Adrenal gland (tissue), 12 donors: Measurements from ENCODE around the gene ICAM1. TPM values are rescaled to one million over a fixed set of nuclear protein-coding genes. Genes with fewer than 3 reads are reported as not detected.
"Not testable (repeated sequence)": the region's sequence is repeated elsewhere in the genome, so short reads cannot be mapped to it uniquely, and the experiment has no call there.

ENCODE experiments used
- DNase-seq, 7 donors: peaks; one replicate each; pipeline ENCODE4 v3.0.0-alpha.2; 2019 to 2020
- H3K27ac ChIP-seq, 5 donors: fragments of 200-600 bp; sonication (generic) in 4 of 5; 1 replicate in 3 of 5; 2 replicates in 2 of 5; pipeline versions ENCODE4 v1.5.1 to v1.8.0; 2016 to 2020; ENCODE audit warnings: mild to moderate bottlenecking in 1 of 5
- H3K27me3 ChIP-seq: fragments of 200-600 bp; 2 replicates; pipeline ENCODE4 v1.8.0; 2021
- H3K36me3 ChIP-seq, 2 donors: fragments of 200-600 bp; replicated peaks in 1 of 2; 1 replicate in 1 of 2; 2 replicates in 1 of 2; pipeline versions ENCODE4 v1.5.1 to v1.8.0; 2018 to 2022
- H3K4me1 ChIP-seq, 2 donors: fragments of 200-600 bp; replicated peaks in 1 of 2; 1 replicate in 1 of 2; 2 replicates in 1 of 2; pipeline versions ENCODE4 v1.5.1 to v1.8.0; 2018 to 2021
- H3K4me3 ChIP-seq, 4 donors: fragments of 200-600 bp; sonication (generic) in 3 of 4; one replicate each; pipeline ENCODE4 v1.5.1; 2016 to 2018
- H3K9me3 ChIP-seq, 3 donors: fragments of 200-600 bp; sonication (generic) in 1 of 3; replicated peaks in 1 of 3; 1 replicate in 2 of 3; 2 replicates in 1 of 3; pipeline versions ENCODE4 v1.5.1 to v1.8.0; 2016 to 2021
- POLR2A ChIP-seq, 2 donors: fragments of 450-650 bp; IDR thresholded peaks; one replicate each; pipeline ENCODE4 v1.6.1; 2017; ENCODE audit warnings: antibody characterized with exemption in 2 of 2, mild to moderate bottlenecking in 2 of 2, moderate library complexity in 1 of 2
- WGBS, 4 donors: extraction: QIAGEN DNeasy Blood & Tissue Kit in 2 of 4; methylation state at CpG; one replicate each; pipeline versions ENCODE4 v1.1.5 to v1.1.7; 2013 to 2017; 5-methylcytosine and 5-hydroxymethylcytosine counted together
- intact Hi-C, 2 donors: fragments of 100-400 bp; cut with DNase I; formaldehyde crosslinking; loops; one replicate each; pipeline versions ENCODE4 v1.14.1 to v1.15.0; 2022 to 2023
- polyA plus RNA-seq, 3 donors: library from polyadenylated mRNA; stranded (reverse); fragments of 200-250 nt in 2 of 3; fragments of 350-450 nt in 1 of 3; fragmentation: Illumina TruSeq in 1 of 3; extraction: RNeasy Lipid Tissue Mini Kit (QIAGEN cat#74804) in 1 of 3; gene quantifications; one replicate each; pipeline ENCODE4 v1.2.3, GENCODE V29; 2013 to 2014
- total RNA-seq, 9 donors: library from RNA; depleted of rRNA in 4 of 9; stranded (reverse); fragments of >200 nt in 4 of 9; fragments of 120-200 nt in 1 of 9; fragmentation: NEBNext Ultra II Directional in 1 of 9; extraction: Animal tissue kit (Norgen Biotek cat#: 25700) in 1 of 9; gene quantifications; one replicate each; pipeline versions ENCODE4 v1.1.0 to v1.2.4, GENCODE V29; 2013 to 2023
- TF ChIP-seq, protein P1 (sequence below), 6 experiments: fragments of 450-650 bp in 4 of 6; fragments of 200-600 bp in 2 of 6; sonication (generic) in 1 of 6; IDR thresholded peaks; 1 replicate in 5 of 6; 2 replicates in 1 of 6; pipeline versions ENCODE4 v1.5.1 to v1.8.0; 2016 to 2021; ENCODE audit warnings: antibody characterized with exemption in 6 of 6, mild to moderate bottlenecking in 2 of 6, moderate library complexity in 1 of 6
- donor health status: healthy with polysubstance abuse.
- donor health status: Bipolar disorder and iron deficiency.
- donor health status: DM: yes; HTN: yes; CAD: no.
- donor health status: DM: no; HTN: no; CAD: no.
- donor health status: DM: no; HTN: no; CAD: no.
- donor health status: DM: yes; HTN: yes; CAD: no.

ICAM1 gene
- total and polyA plus RNA-seq, 12 donors, result 2.2 to 90.4 (median 27.4) TPM

DNA sequence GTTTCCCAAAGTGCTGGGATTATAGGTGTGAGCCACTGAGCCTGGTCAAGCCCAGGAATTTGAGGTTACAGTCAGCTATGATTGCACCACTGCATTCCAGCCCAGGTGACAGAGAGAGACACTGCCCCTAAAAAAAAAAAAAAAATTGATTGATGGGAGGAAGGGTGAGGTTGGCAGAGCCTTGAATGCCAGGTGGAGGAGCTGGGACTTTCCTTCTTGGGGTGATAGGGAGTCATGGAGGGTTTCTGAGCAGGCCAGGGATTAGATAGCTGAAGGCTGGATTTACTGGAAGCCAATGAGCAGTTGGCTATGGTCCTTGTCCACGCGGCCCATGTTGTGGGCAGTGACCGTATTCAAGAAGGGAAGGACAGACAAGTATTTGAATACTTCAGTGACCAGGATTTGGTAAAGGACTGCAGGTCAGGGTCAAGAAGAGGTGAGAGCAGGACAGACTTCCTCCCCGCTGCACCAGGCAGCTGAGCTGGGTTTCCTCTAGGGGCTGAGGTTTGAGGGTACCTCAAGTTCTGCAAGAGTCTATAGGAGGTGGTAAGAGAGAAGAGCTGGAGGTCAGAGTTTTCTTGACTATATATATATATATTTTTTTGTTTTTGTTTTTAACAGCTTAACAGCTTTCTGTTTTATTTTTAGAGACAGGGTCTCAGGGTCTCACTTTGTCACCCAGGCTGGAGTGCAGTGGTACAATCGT, 9.0 kb downstream of the ICAM1 start:
- intact Hi-C loops, result no loop called here
- 80 to 87% (median 82%) methylated on average over 5 of the region's 5 CpGs for WGBS, 4 donors
- H3K27me3 ChIP-seq, result no peaks in the 10 kb centered on the region
- TF ChIP-seq, protein P1, sequence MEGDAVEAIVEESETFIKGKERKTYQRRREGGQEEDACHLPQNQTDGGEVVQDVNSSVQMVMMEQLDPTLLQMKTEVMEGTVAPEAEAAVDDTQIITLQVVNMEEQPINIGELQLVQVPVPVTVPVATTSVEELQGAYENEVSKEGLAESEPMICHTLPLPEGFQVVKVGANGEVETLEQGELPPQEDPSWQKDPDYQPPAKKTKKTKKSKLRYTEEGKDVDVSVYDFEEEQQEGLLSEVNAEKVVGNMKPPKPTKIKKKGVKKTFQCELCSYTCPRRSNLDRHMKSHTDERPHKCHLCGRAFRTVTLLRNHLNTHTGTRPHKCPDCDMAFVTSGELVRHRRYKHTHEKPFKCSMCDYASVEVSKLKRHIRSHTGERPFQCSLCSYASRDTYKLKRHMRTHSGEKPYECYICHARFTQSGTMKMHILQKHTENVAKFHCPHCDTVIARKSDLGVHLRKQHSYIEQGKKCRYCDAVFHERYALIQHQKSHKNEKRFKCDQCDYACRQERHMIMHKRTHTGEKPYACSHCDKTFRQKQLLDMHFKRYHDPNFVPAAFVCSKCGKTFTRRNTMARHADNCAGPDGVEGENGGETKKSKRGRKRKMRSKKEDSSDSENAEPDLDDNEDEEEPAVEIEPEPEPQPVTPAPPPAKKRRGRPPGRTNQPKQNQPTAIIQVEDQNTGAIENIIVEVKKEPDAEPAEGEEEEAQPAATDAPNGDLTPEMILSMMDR (IDR thresholded peaks at IDR 0.05), result no peak
- no peak for TF ChIP-seq POLR2A (IDR thresholded peaks at IDR 0.05)
- no peak overlapping the region for H3K27ac ChIP-seq
- H3K4me3 ChIP-seq, result no peak overlapping the region
- no peak for DNase-seq
- H3K36me3 ChIP-seq, result peaks cover 0 to 47% of the 10 kb centered on the region in 2 donors
- no peaks in the 10 kb centered on the region for H3K9me3 ChIP-seq
- no peaks in the 10 kb centered on the region for H3K4me1 ChIP-seq

DNA sequence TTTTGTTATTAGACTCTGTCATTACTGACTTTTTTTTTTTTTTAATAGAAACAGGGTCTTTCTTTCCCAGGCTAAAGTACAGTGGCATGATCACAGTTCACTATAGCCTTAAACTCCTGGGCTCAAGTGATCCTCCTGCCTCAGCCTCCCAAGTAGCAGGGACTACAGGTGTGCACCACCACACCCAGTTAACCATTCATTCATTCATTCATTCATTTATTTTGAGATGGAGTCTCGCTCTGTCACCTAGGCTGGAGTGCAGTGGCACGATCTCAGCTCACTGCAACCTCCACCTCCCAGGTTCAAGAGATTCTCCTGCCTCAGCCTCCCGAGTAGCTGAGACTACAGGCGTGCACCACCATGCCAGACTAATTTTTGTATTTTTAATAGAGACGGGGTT, 11.1 kb downstream of the ICAM1 start:
- H3K9me3 ChIP-seq, H3K27me3 ChIP-seq, intact Hi-C loops, H3K27ac ChIP-seq, H3K4me3 ChIP-seq, DNase-seq: not testable (repeated sequence)
- WGBS, 4 donors, result 90 to 93% (median 90%) methylated on average over 5 of the region's 5 CpGs
- peaks cover 8 to 12% of the 10 kb centered on the region in 2 donors for H3K4me1 ChIP-seq
- H3K36me3 ChIP-seq, result peaks cover 0 to 50% of the 10 kb centered on the region in 2 donors

DNA sequence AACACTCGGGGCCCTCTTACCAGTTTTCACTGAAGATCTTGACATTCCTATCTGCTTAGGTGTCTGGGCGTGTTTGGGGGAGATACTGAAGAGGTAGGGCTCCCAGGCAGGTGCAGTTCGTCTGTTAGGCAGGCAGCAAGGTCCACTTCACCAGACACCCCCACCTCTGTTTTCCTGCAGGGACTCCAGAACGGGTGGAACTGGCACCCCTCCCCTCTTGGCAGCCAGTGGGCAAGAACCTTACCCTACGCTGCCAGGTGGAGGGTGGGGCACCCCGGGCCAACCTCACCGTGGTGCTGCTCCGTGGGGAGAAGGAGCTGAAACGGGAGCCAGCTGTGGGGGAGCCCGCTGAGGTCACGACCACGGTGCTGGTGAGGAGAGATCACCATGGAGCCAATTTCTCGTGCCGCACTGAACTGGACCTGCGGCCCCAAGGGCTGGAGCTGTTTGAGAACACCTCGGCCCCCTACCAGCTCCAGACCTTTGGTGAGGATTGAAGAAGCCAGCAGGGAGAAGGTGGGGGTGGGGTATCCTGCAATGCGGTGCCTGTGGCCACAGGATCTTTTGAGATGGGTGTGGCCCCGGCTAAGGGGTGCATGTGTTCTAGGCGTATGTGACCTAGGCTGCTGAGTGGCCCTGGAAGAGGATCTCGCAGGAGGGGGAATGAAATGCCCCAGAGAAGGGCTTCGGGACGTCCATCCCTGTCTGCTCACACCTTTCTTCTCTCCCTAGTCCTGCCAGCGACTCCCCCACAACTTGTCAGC, 12.6 kb downstream of the ICAM1 start:
- peaks cover 0 to 46% of the 10 kb centered on the region in 2 donors for H3K36me3 ChIP-seq
- no peak for DNase-seq
- no peak for TF ChIP-seq POLR2A (IDR thresholded peaks at IDR 0.05)
- TF ChIP-seq, protein P1 (IDR thresholded peaks at IDR 0.05), result no peak
- intact Hi-C loops, result no loop called here
- peaks cover 11% of the 10 kb centered on the region for H3K27me3 ChIP-seq
- H3K9me3 ChIP-seq, result no peaks in the 10 kb centered on the region
- peaks cover 12 to 19% of the 10 kb centered on the region in 2 donors for H3K4me1 ChIP-seq
- WGBS, 4 donors, result 78 to 83% (median 79%) methylated on average over 16 to 23 of the region's 23 CpGs
- no peak overlapping the region for H3K27ac ChIP-seq
- H3K4me3 ChIP-seq, result no peak overlapping the region

DNA sequence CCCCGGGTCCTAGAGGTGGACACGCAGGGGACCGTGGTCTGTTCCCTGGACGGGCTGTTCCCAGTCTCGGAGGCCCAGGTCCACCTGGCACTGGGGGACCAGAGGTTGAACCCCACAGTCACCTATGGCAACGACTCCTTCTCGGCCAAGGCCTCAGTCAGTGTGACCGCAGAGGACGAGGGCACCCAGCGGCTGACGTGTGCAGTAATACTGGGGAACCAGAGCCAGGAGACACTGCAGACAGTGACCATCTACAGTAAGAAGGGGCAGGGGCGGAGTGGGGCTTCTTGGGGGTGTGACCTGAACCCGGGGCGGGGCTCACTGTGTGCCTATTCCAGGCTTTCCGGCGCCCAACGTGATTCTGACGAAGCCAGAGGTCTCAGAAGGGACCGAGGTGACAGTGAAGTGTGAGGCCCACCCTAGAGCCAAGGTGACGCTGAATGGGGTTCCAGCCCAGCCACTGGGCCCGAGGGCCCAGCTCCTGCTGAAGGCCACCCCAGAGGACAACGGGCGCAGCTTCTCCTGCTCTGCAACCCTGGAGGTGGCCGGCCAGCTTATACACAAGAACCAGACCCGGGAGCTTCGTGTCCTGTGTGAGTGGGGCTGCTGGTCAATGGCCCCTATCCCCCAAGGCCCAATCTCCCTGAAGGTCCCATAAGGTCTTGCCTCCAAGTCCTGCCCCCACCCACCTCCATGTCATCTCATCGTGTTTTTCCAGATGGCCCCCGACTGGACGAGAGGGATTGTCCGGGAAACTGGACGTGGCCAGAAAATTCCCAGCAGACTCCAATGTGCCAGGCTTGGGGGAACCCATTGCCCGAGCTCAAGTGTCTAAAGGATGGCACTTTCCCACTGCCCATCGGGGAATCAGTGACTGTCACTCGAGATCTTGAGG, 13.4 kb downstream of the ICAM1 start:
- Histone ChIP-seq H3K9me3 (no peaks in the 10 kb centered on the region), H3K4me3 (no peak overlapping the region), H3K4me1 (peaks cover 18 to 25% of the 10 kb centered on the region in 2 donors), H3K36me3 (peaks cover 0 to 38% of the 10 kb centered on the region in 2 donors), H3K27ac (no peak overlapping the region), H3K27me3 (peaks cover 16% of the 10 kb centered on the region)
- intact Hi-C loops, result no loop called here
- 87 to 92% (median 91%) methylated on average over 18 to 34 of the region's 34 CpGs for WGBS, 4 donors
- no peak for TF ChIP-seq POLR2A (IDR thresholded peaks at IDR 0.05)
- TF ChIP-seq, protein P1 (IDR thresholded peaks at IDR 0.05), result no peak
- DNase-seq, result no peak
